GM23338 (cell line): ENCODE results near the gene PCLO. TPM values are rescaled to one million over a fixed set of nuclear protein-coding genes. Genes with fewer than 3 reads are reported as not detected.

Source experiments
- ATAC-seq: fragments of 200-7000 bp; cut with Tn5 transposase; 3 replicates; pipeline ENCODE4 v1.9.1; 2020
- DNase-seq: peaks from one replicate; pipeline ENCODE4 v3.0.0-alpha.2; 2015; ENCODE audit warnings: low spot score
- H2AFZ ChIP-seq: fragments of 200-600 bp; sonication (generic); 2 replicates; pipeline ENCODE4 v1.8.0; 2016; ENCODE audit warnings: antibody characterized with exemption, mild to moderate bottlenecking, moderate library complexity
- H3F3A ChIP-seq: fragments of 200-600 bp; sonication (generic); replicated peaks from 2 replicates; pipeline ENCODE4 v1.8.0; 2017; ENCODE audit warnings: antibody characterized with exemption, mixed run types, low read depth
- H3K27ac ChIP-seq: fragments of 200-600 bp; sonication (generic); 2 replicates; pipeline ENCODE4 v1.6.1; 2016; ENCODE audit warnings: low read depth
- H3K27me3 ChIP-seq: fragments of 200-600 bp; sonication (generic); 2 replicates; pipeline ENCODE4 v1.8.0; 2016; ENCODE audit warnings: mild to moderate bottlenecking, mixed run types, moderate library complexity; ENCODE audit not compliant: insufficient read depth
- H3K36me3 ChIP-seq: fragments of 200-600 bp; sonication (generic); 2 replicates; pipeline ENCODE4 v1.8.0; 2016; ENCODE audit warnings: mild to moderate bottlenecking; ENCODE audit not compliant: insufficient read depth
- H3K4me1 ChIP-seq: fragments of 200-600 bp; sonication (generic); 2 replicates; pipeline ENCODE4 v1.8.0; 2016; ENCODE audit warnings: mild to moderate bottlenecking, moderate library complexity; ENCODE audit not compliant: insufficient read depth
- H3K4me2 ChIP-seq: fragments of 200-600 bp; sonication (generic); 2 replicates; pipeline ENCODE4 v1.7.1; 2017; ENCODE audit warnings: mixed run types
- H3K4me3 ChIP-seq: fragments of 200-600 bp; sonication (generic); 2 replicates; pipeline ENCODE4 v1.6.1; 2016; ENCODE audit warnings: mixed run types
- H3K79me2 ChIP-seq: fragments of 200-600 bp; sonication (generic); replicated peaks from 2 replicates; pipeline ENCODE4 v1.8.0; 2017; ENCODE audit warnings: mild to moderate bottlenecking; ENCODE audit not compliant: insufficient read depth
- H3K9me2 ChIP-seq: fragments of 200-600 bp; sonication (generic); 2 replicates; pipeline ENCODE4 v1.8.0; 2017; ENCODE audit not compliant: insufficient read depth
- H4K20me1 ChIP-seq: fragments of 200-600 bp; sonication (generic); replicated peaks from 2 replicates; pipeline ENCODE4 v1.8.0; 2017; ENCODE audit warnings: mild to moderate bottlenecking; ENCODE audit not compliant: insufficient read depth
- H3K27ac Mint-ChIP-seq: 2 replicates; pipeline ENCODE4 v1.8.0; 2020; ENCODE audit warnings: inconsistent platforms, mild to moderate bottlenecking, moderate library complexity, mixed read lengths
- H3K27me3 Mint-ChIP-seq: 3 replicates; pipeline ENCODE4 v1.8.0; 2022; ENCODE audit warnings: low read depth, mild to moderate bottlenecking, moderate library complexity, mixed read lengths, inconsistent platforms; ENCODE audit not compliant: insufficient read depth, poor library complexity
- H3K36me3 Mint-ChIP-seq: 3 replicates; pipeline ENCODE4 v1.8.0; 2021; ENCODE audit warnings: low read depth, mild to moderate bottlenecking, inconsistent platforms, moderate library complexity, mixed read lengths
- H3K4me1 Mint-ChIP-seq: 3 replicates; pipeline ENCODE4 v1.8.0; 2020; ENCODE audit warnings: mild to moderate bottlenecking, inconsistent platforms, mixed read lengths
- H3K4me3 Mint-ChIP-seq: 3 replicates; pipeline ENCODE4 v1.8.0; 2021; ENCODE audit warnings: moderate library complexity, mild to moderate bottlenecking, inconsistent platforms, mixed read lengths
- H3K9me3 Mint-ChIP-seq: 3 replicates; pipeline ENCODE4 v1.8.0; 2020; ENCODE audit warnings: moderate library complexity, mild to moderate bottlenecking, inconsistent platforms, mixed read lengths
- CREB1 ChIP-seq: fragments of 250-450 bp; sonication (Bioruptor Pico); IDR thresholded peaks from 2 replicates; pipeline ENCODE4 v1.5.0; 2020; ENCODE audit warnings: low read depth, mild to moderate bottlenecking, moderate library complexity
- CTCF ChIP-seq, 2 experiments: fragments of 200-600 bp in 1 of 2; sonication (generic) in 1 of 2; conservative IDR thresholded peaks; 2 replicates each; pipeline versions ENCODE4 v1.5.1 to v1.6.1; 2016 to 2017; ENCODE audit warnings: antibody characterized with exemption in 2 of 2, low read depth in 2 of 2, mild to moderate bottlenecking in 2 of 2, moderate library complexity in 1 of 2
- EZH2 ChIP-seq: fragments of 200-600 bp; sonication (generic); IDR thresholded peaks from one replicate; pipeline ENCODE4 v1.8.0; 2017; ENCODE audit warnings: antibody characterized with exemption, mild to moderate bottlenecking, low read depth; ENCODE audit not compliant: unreplicated experiment
- EZH2phosphoT487 ChIP-seq: fragments of 200-600 bp; sonication (generic); IDR thresholded peaks from one replicate; pipeline ENCODE4 v1.8.1; 2018; ENCODE audit warnings: antibody characterized with exemption; ENCODE audit not compliant: unreplicated experiment
- JUNB ChIP-seq: IDR thresholded peaks from one replicate; pipeline ENCODE4 v1.6.1; 2016; ENCODE audit warnings: antibody characterized with exemption; ENCODE audit not compliant: unreplicated experiment
- NANOG ChIP-seq: IDR thresholded peaks from 2 replicates; pipeline ENCODE4 v1.6.1; 2016; ENCODE audit warnings: antibody characterized with exemption, borderline replicate concordance
- REST ChIP-seq: IDR thresholded peaks from one replicate; pipeline ENCODE4 v1.6.1; 2018; ENCODE audit warnings: antibody characterized with exemption; ENCODE audit not compliant: unreplicated experiment
- ZNF331 ChIP-seq: fragments of 250-450 bp; sonication (Bioruptor Pico); IDR thresholded peaks from 2 replicates; pipeline ENCODE4 v1.5.0; 2020; ENCODE audit warnings: low read depth, mild to moderate bottlenecking, moderate library complexity
- ZNF462 ChIP-seq: fragments of 250-450 bp; sonication (Bioruptor Pico); IDR thresholded peaks from 2 replicates; pipeline ENCODE4 v1.5.0; 2020; ENCODE audit warnings: mild to moderate bottlenecking, moderate library complexity
- polyA plus RNA-seq: library from polyadenylated mRNA; unstranded; fragments of >200 nt; fragmentation: Nextera tagmentation; extraction: Ambion mirVana; gene quantifications from 2 replicates; pipeline ENCODE4 v1.2.1, GENCODE V29; 2016
- total RNA-seq: library from RNA; depleted of rRNA; stranded (reverse); fragments of >200 nt; shearing (Covaris generic); gene quantifications from 2 replicates; pipeline ENCODE4 v1.2.3, GENCODE V29; 2014

Gene PCLO
- total and polyA plus RNA-seq, 2 experiments from 2014 or later: 7.4 to 9.1 TPM

- TF ChIP-seq JUNB (no peak), CREB1 (CRISPR knock-in tag) (no peak), NANOG (no peak)
These were observed 197.3 kb downstream of the PCLO start (continued) for GRCh38 chr7:82965088-82966036.

- H3K4me1 ChIP-seq: no peaks in the 10 kb centered on the region
- no peak for TF ChIP-seq ZNF462 (CRISPR knock-in tag)
- no peak for TF ChIP-seq REST
- no peak for TF ChIP-seq EZH2phosphoT487
- no peak for TF ChIP-seq JUNB
- TF ChIP-seq CTCF (conservative IDR thresholded peaks at IDR 0.05; ENCODE audit: low read depth in 2 of 2): no peak
- no peak for TF ChIP-seq EZH2
- no peak for TF ChIP-seq NANOG
- no peak for TF ChIP-seq ZNF331 (CRISPR knock-in tag)
- no peak for TF ChIP-seq CREB1 (CRISPR knock-in tag)
- H3K27me3 ChIP-seq: no peaks in the 10 kb centered on the region
- H3K4me2 ChIP-seq: no peak overlapping the region
- H3K27ac Mint-ChIP-seq: no peak overlapping the region
- ATAC-seq: no peak
- no peaks in the 10 kb centered on the region for H3K36me3 ChIP-seq
- no peak overlapping the region for H3K4me3 ChIP-seq
- no peak overlapping the region for H3K4me3 Mint-ChIP-seq
- no peak overlapping the region for H3K27ac ChIP-seq
- no peaks in the 10 kb centered on the region for H4K20me1 ChIP-seq
- H3K27me3 Mint-ChIP-seq: no peaks in the 10 kb centered on the region
- H3F3A ChIP-seq: no peaks in the 10 kb centered on the region
- H3K79me2 ChIP-seq: no peaks in the 10 kb centered on the region
- no peaks in the 10 kb centered on the region for H3K9me3 Mint-ChIP-seq
- H3K36me3 Mint-ChIP-seq: 0 out of 3 replicates have a peak, but pooled peaks cover 5% of the 10 kb centered on the region
- H3K4me1 Mint-ChIP-seq: no peaks in the 10 kb centered on the region
- no peaks in the 10 kb centered on the region for H3K9me2 ChIP-seq
- no peak overlapping the region for H2AFZ ChIP-seq
- no peak for DNase-seq
These were observed 198.4 kb downstream of the PCLO start for GRCh38 chr7:82964150-82964882.
